ENCODE results near the gene HOXB7.

Gene HOXB7

DNA sequence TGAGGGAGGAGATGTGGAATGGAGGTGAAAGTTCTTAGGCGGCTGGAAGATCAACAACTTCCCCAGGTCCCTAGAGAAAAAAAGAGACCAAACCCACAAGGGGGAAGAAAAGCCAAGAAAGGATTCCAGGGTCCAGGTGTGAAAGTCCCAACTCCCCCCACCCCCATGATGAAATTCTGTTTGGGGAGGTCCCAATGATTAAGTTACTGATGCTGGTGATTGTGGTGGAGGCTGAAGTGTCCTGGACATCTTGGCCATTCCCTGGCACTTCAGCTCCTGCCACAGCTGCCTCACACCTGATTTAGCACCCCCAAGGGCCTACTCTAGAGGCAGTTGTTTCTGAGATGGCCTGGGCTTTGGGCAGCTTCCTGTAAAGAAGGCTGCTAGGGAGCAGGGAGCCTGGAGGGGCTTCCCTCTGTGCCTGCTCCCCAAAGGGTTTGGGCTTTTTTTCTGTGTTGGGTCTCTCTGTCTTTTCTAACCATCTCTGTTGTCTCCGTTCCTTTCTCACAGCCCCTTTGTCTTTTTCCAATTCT lies 45.7 kb downstream of the HOXB7 start:
- DNase-seq: no peak

GRCh38 chr17:48564188-48565021 lies 46.4 kb downstream of the HOXB7 start:
- no peak for DNase-seq

GRCh38 chr17:48563867-48564187 lies 47.0 kb downstream of the HOXB7 start:
- DNase-seq: no peak

DNA sequence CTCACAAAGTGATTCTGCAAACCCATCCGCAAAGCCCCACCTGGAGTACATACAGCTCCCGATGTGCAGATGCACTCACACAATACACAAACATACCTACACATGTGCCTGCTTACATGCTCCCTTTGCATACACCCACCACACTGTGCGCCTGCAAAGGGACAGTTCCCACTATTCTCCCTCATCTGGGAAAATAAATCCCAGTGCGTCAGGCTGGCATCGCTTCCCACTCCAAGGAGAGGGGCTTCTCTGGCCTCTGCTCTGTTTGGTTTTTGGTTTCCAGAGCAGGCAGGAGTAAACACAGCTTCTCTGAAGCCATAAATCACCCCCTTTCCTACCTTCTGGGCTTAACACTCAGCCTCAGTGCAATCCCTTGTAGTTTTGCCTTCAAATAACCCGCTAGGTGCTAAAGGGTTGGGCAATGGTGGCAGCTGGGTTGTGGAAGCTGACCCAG lies 47.4 kb downstream of the HOXB7 start:
- no peak for DNase-seq

DNA sequence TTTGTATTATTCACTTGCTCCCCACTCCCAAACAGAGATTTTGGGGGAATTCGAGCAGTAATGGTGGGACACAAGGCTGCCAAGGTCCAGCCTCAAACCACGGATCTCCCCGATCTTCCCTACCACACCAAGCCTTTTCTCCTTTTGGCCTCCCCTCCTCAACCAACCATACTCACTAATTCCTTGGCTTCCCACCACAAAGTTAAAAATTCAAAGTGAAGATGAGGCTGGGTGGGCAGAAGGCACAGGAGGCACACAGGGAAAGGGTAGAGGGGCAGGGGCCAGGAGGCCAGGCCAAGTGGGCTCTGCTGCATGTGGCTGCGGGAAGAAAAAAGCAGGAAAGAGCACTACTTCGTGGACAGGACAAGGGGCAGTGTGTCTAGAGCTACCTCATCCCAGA lies 47.9 kb downstream of the HOXB7 start:
- DNase-seq: no peak

DNA sequence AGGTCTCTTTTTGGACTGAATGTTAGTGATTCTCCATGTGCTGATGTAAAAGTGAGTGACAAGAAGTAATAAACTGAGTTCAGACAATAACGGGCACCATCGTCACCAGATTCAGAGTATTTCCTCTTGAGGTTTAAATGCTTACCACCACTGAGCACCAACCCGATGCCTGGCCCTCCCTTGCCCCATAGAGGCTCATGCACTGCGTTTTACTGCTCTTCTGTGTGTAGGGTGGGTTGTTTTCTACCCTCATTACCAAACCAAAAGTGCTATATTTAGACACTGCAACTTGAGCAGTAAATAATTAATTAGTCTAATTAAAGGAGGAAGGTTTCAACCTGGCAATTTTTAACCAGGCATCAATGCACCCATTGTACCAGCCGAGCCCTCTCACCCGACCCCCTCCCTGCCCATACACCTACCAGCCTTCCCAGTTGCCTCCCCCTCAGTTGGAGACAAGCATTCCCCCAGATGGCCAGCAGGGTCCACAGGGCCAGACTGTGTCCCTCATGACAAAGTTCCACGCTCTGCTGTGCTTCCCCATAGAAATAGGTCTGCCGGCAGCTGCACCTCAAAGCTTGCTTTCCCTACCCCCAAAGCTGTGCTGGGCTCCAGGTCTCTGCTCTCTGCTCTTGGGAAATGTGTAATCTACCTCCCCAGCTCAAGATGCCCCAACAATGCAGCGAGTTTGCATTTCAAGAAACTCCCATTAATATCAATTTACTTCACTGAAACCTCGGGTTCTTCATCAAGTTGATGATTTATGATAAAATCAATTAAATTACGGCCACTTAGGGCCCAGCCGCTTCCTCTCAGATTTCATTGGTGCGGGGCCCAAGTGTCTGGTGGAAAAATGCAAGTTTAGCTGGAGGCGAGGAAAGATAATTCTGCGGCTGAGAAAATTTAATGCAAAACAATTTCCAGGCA lies 48.7 kb downstream of the HOXB7 start:
- DNase-seq: no peak

GRCh38 chr17:48559840-48560817 lies 50.7 kb downstream of the HOXB7 start:
- no peak for DNase-seq

- DNase-seq: no peak
These were observed 51.5 kb downstream of the HOXB7 start for GRCh38 chr17:48559122-48559839.

DNA sequence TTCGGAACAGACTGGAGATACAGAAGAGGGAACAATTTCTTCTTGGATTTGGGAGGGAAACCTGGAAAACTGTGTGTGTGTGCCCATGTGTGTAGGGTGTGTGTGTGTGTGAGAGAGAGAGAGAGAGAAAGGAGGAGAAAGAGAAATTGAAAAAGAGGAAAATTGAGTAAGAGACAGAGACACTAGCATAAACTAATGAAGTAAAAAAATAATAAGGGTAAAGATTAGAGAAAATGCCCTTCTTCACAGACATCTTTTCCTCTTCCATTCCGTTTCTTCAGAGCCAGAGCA lies 52.0 kb downstream of the HOXB7 start:
- no peak for DNase-seq

- DNase-seq: no peak
These were observed 52.6 kb downstream of the HOXB7 start for GRCh38 chr17:48558057-48558830.

All from NCI-H2029 treated with DMSO at 0.1 percent for 48 hours (cell line).